ENCODE measurements around the gene PRAMEF20.

PRAMEF20 gene

GRCh38 chr1:13462682-13463081, 52.4 kb downstream of the PRAMEF20 start:
- DNase-seq (ENCODE audit: low spot score) = no peak

- no peak for DNase-seq (ENCODE audit: low spot score)
These were observed 55.3 kb downstream of the PRAMEF20 start for GRCh38 chr1:13465515-13465914.

- DNase-seq (ENCODE audit: low spot score) = no peak
These were observed 59.1 kb downstream of the PRAMEF20 start for GRCh38 chr1:13469343-13469742.

All from left forelimb (tissue), 1 donor.